ENCODE data around the gene CASK. TPM values are rescaled to one million over a fixed set of nuclear protein-coding genes. Genes with fewer than 3 reads are reported as not detected.

Gene CASK
- total RNA-seq, 2 experiments from 2014 or later, result 16.6 to 20.4 TPM

- H3K27ac Mint-ChIP-seq, result no peak overlapping the region
- no peak overlapping the region for H3K4me3 Mint-ChIP-seq
- H3K27me3 Mint-ChIP-seq, result no peaks in the 10 kb centered on the region
- H3K36me3 Mint-ChIP-seq, result peaks cover 3% of the 10 kb centered on the region
- H3K9me3 Mint-ChIP-seq, result no peaks in the 10 kb centered on the region
- DNase-seq, result no peak
- H3K4me1 Mint-ChIP-seq, result peaks cover 11% of the 10 kb centered on the region
Observed at GRCh38 chrX:41759817-41760216, 163.5 kb downstream of the CASK start.

- Mint-ChIP-seq H3K27ac (no peak overlapping the region), H3K27me3 (no peaks in the 10 kb centered on the region), H3K36me3 (no peaks in the 10 kb centered on the region), H3K9me3 (no peaks in the 10 kb centered on the region), H3K4me3 (no peak overlapping the region), H3K4me1 (peaks cover 9% of the 10 kb centered on the region)
- DNase-seq, result no peak
Observed at GRCh38 chrX:41758401-41758800, 165.0 kb downstream of the CASK start.

GRCh38 chrX:41750716-41751115, 172.6 kb downstream of the CASK start:
- peaks cover 3% of the 10 kb centered on the region for H3K4me1 Mint-ChIP-seq

GRCh38 chrX:41739871-41740270, 183.5 kb downstream of the CASK start:
- Mint-ChIP-seq H3K9me3 (no peaks in the 10 kb centered on the region), H3K4me3 (no peak overlapping the region), H3K27me3 (no peaks in the 10 kb centered on the region), H3K4me1 (peaks cover 35% of the 10 kb centered on the region), H3K36me3 (peaks cover 10% of the 10 kb centered on the region), H3K27ac (no peak overlapping the region)
- DNase-seq, result no peak

More at GRCh38 chrX:41750716-41751115, 172.6 kb downstream of the CASK start:
- Mint-ChIP-seq H3K27ac (no peak overlapping the region), H3K9me3 (no peaks in the 10 kb centered on the region), H3K36me3 (peaks cover 4% of the 10 kb centered on the region), H3K4me3 (no peak overlapping the region), H3K27me3 (no peaks in the 10 kb centered on the region)
- no peak for DNase-seq

GRCh38 chrX:41737065-41737464, 186.3 kb downstream of the CASK start:
- DNase-seq, result peak; percentile 10
- H3K27me3 Mint-ChIP-seq, result no peaks in the 10 kb centered on the region
- no peaks in the 10 kb centered on the region for H3K9me3 Mint-ChIP-seq
- peaks cover 37% of the 10 kb centered on the region for H3K4me1 Mint-ChIP-seq
- peak overlapping the region; percentile 64 for H3K27ac Mint-ChIP-seq
- H3K36me3 Mint-ChIP-seq, result peaks cover 2% of the 10 kb centered on the region
- H3K4me3 Mint-ChIP-seq, result no peak overlapping the region

GRCh38 chrX:41734530-41734929, 188.8 kb downstream of the CASK start:
- Mint-ChIP-seq H3K27ac (peak overlapping the region; percentile 92), H3K36me3 (peaks cover 5% of the 10 kb centered on the region), H3K4me1 (peaks cover 27% of the 10 kb centered on the region), H3K4me3 (peak overlapping the region; percentile 32), H3K9me3 (no peaks in the 10 kb centered on the region), H3K27me3 (no peaks in the 10 kb centered on the region)
- DNase-seq, result no peak

GRCh38 chrX:41733939-41734338, 189.4 kb downstream of the CASK start:
- Mint-ChIP-seq H3K4me3 (peak overlapping the region; percentile 32), H3K4me1 (peaks cover 27% of the 10 kb centered on the region), H3K27ac (peak overlapping the region; percentile 92), H3K9me3 (no peaks in the 10 kb centered on the region), H3K27me3 (no peaks in the 10 kb centered on the region), H3K36me3 (peaks cover 5% of the 10 kb centered on the region)
- DNase-seq, result peak; percentile 19

GRCh38 chrX:41732260-41732659, 191.1 kb downstream of the CASK start:
- Mint-ChIP-seq H3K4me3 (no peak overlapping the region), H3K9me3 (no peaks in the 10 kb centered on the region), H3K4me1 (peaks cover 31% of the 10 kb centered on the region), H3K36me3 (peaks cover 7% of the 10 kb centered on the region), H3K27ac (no peak overlapping the region), H3K27me3 (no peaks in the 10 kb centered on the region)
- DNase-seq, result no peak

GRCh38 chrX:41730081-41730480, 193.3 kb downstream of the CASK start:
- no peak for DNase-seq
- Mint-ChIP-seq H3K27me3 (no peaks in the 10 kb centered on the region), H3K27ac (no peak overlapping the region), H3K4me1 (peaks cover 19% of the 10 kb centered on the region), H3K9me3 (no peaks in the 10 kb centered on the region), H3K36me3 (peaks cover 11% of the 10 kb centered on the region), H3K4me3 (no peak overlapping the region)

- no peaks in the 10 kb centered on the region for H3K9me3 Mint-ChIP-seq
- DNase-seq, result no peak
- H3K36me3 Mint-ChIP-seq, result peaks cover 11% of the 10 kb centered on the region
- H3K27me3 Mint-ChIP-seq, result no peaks in the 10 kb centered on the region
- H3K4me3 Mint-ChIP-seq, result no peak overlapping the region
- no peak overlapping the region for H3K27ac Mint-ChIP-seq
- peaks cover 18% of the 10 kb centered on the region for H3K4me1 Mint-ChIP-seq
Observed at GRCh38 chrX:41728125-41728524, 195.2 kb downstream of the CASK start.

- H3K4me1 Mint-ChIP-seq, result peaks cover 40% of the 10 kb centered on the region
- no peak for DNase-seq
- H3K27me3 Mint-ChIP-seq, result no peaks in the 10 kb centered on the region
- H3K36me3 Mint-ChIP-seq, result peaks cover 32% of the 10 kb centered on the region
- H3K27ac Mint-ChIP-seq, result peak within 1 kb of the TSS; percentile 34
- peaks cover 9% of the 10 kb centered on the region for H3K9me3 Mint-ChIP-seq
- H3K4me3 Mint-ChIP-seq, result no peak within 1 kb of the TSS
Observed at GRCh38 chrX:41723826-41724225, 199.5 kb downstream of the CASK start, which contains the start of gene GPR82. TSS of gene GPR82 (plus strand) at chrX:41724181. CDS start at chrX:41727027, 2,846 bp downstream.

GRCh38 chrX:41722816-41723618, 200.3 kb downstream of the CASK start:
- Mint-ChIP-seq H3K4me1 (peaks cover 38% of the 10 kb centered on the region), H3K27ac (peak overlapping the region; percentile 82), H3K4me3 (no peak overlapping the region), H3K9me3 (peaks cover 9% of the 10 kb centered on the region), H3K36me3 (peaks cover 33% of the 10 kb centered on the region), H3K27me3 (no peaks in the 10 kb centered on the region)
- no peak for DNase-seq

- Mint-ChIP-seq H3K4me3 (peak overlapping the region; percentile 11), H3K36me3 (peaks cover 38% of the 10 kb centered on the region), H3K9me3 (peaks cover 10% of the 10 kb centered on the region), H3K27me3 (no peaks in the 10 kb centered on the region), H3K4me1 (peaks cover 34% of the 10 kb centered on the region), H3K27ac (peak overlapping the region; percentile 82)
- DNase-seq, result no peak
Observed at GRCh38 chrX:41722214-41722613, 201.1 kb downstream of the CASK start.

- H3K27ac Mint-ChIP-seq, result peak overlapping the region; percentile 82
- peaks cover 38% of the 10 kb centered on the region for H3K4me1 Mint-ChIP-seq
- H3K27me3 Mint-ChIP-seq, result no peaks in the 10 kb centered on the region
- H3K4me3 Mint-ChIP-seq, result no peak overlapping the region
- H3K9me3 Mint-ChIP-seq, result peaks cover 16% of the 10 kb centered on the region
- H3K36me3 Mint-ChIP-seq, result peaks cover 39% of the 10 kb centered on the region
- no peak for DNase-seq
Observed at GRCh38 chrX:41721590-41721989, 201.8 kb downstream of the CASK start.

- Mint-ChIP-seq H3K27me3 (no peaks in the 10 kb centered on the region), H3K9me3 (peaks cover 16% of the 10 kb centered on the region), H3K36me3 (peaks cover 47% of the 10 kb centered on the region), H3K4me1 (peaks cover 44% of the 10 kb centered on the region), H3K4me3 (no peak overlapping the region), H3K27ac (peak overlapping the region; percentile 87)
- peak; percentile 63 for DNase-seq
Observed at GRCh38 chrX:41720125-41720779, 203.1 kb downstream of the CASK start.
